NCI-H2081 (cell line): ENCODE data around the gene GPSM3.
"Not testable (repeated sequence)": the region's sequence is repeated elsewhere in the genome, so short reads cannot be mapped to it uniquely, and the experiment has no call there.

ENCODE experiments used
- DNase-seq, 2 experiments: peaks; one replicate each; lab custom pipeline; 2025; lab: John Stamatoyannopoulos, UW

Gene GPSM3

DNA sequence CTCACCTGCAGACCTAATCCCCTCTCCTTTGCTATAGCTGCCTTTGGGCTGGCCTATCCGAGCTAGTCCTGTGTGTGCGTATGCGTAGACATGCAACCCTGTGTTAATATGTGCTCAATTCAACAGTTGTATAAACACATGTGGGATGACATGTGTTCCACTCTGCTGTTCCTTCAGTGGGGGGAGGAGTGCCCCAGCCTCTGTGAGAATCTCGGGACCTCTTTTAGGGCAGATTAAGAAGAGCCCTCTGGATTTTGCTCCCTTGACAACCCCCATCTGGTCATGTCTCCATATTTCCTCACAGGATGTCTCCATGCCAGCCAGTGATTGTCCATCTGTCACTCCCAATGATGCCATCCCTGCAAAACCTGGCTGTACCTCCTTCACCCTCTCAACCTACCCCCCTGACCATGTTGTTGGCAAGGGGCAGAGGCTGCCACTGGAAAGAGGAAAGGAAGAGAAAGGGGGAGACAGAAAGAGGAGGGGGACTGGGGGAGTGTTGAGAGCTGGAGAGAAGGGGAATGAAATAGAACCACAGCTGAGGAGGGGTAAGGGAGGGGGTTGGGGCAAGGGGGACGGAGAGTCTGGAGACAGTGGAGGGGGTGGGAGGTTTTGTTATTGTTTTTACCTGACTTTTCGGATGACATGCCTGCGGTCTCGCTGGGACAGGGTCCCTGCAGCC is 41.1 kb downstream of the GPSM3 start:
- no peak for DNase-seq

- DNase-seq = no peak
Measured at GRCh38 chr6:32149932-32150870, 42.2 kb downstream of the GPSM3 start.

- no peak for DNase-seq
Measured at GRCh38 chr6:32149092-32149755, 43.2 kb downstream of the GPSM3 start.

DNA sequence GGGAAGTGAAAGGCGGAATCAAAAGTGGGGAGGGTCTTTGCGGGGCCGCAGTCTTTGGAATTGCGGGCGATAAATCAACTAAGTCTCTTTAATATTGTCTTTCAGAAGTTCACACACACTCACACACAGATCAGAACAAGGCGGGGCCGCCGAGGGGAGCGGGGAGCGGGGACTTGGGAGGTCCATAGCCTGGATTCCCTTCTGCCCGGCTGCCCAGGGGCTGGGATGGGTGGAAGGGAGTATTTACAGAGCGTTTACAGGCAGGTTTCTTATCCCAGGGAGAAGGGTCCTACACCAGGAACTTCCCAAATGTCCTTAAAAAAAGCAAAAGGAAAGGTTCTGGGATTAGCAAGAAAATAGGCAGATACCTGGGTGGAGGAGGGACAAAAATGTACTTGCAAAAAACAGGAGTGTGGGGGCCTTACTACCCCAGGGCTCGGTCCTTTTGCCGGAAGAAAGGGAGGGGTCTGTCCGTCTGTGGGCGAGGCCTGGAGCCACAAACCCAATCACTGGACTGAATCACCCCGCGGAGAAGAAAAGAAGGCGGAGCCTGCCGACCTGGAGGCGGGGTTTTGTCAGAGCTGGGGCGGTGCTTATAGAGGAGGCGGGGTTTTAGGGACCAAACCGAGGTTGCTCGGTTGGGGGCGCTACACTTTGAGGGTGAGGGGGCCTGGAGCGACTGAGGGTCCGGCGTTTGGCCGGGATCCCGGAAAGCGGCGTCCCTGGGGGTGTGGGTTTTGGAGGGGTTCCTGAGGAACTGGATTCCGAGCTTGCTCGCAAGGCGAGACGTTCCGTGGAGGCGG is 44.0 kb downstream of the GPSM3 start:
- peak; percentile 14 to 21 for DNase-seq

DNA sequence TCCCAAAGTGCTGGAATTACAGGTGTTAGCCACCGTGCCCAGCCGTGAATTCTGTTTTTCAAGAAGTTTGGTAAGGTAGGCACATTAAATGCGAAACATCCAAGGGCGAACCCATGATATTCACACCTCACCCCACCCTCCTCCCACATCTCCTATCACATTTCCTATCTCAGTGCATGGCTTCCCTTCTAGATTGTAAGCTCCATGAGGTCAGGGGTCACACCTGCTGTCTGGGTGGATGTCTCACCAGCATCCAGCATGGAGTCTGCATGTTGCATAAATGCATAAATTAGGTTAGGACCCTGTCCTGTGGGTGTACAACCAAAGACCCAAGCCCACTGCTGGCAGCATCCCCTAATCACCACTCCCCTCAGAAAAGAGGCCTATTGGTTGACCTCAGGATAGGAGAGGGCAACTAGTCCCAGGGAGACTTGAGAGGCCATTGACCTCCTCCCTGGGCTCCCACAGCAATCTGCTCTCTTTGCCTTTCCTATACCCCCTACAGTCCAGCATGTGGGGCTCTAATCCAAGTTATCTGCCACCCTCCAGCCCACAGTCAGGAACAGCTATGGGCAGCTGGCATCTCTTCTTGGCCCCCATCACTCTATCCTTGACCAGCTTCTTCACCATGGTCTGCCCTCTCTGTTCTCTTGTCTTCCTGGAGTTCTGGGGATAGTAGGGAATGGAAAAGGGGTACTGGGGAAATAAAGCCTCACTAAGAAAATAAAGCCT is 44.9 kb downstream of the GPSM3 start:
- no peak for DNase-seq

DNA sequence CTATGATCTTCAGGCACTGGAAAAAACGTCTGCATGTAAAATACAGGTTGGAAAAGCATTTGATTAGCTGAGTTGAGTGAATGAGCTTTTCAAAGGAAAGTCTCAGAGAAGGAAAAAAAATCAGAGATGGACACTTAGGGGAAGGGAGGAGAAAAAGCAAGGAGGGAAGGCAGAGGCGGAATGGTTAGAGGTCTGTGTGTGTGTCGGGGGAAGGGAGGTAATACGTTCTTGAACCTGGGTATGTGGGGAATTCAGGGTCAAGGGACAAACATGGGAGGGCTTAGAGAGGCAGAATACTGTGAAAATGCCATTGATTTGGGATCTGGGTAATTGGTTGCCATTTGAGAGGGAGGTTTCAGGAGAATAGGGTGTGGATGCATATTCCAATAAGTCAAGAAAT is 45.8 kb downstream of the GPSM3 start:
- DNase-seq = no peak

- DNase-seq = no peak
Measured at GRCh38 chr6:32146287-32146686, 46.2 kb downstream of the GPSM3 start.

GRCh38 chr6:32144238-32144637 is 48.2 kb downstream of the GPSM3 start:
- DNase-seq = not testable (repeated sequence)
